Measurements from ENCODE around the gene LRP1B.

- TF ChIP-seq POLR2A (IDR thresholded peaks at IDR 0.05; ENCODE audit: low read depth, low read length) (no peak), POLR2AphosphoS5 (IDR thresholded peaks at IDR 0.05; ENCODE audit: low read depth, low read length) (no peak)
Measured at GRCh38 chr2:140836826-140837225, 1294.0 kb downstream of the LRP1B start.
